Coronary artery (tissue), 2 donors: Measurements from ENCODE around the gene FILIP1L.

Experiments used
- DNase-seq: peaks from one replicate; pipeline ENCODE4 v3.0.0-alpha.2; 2017; ENCODE audit warnings: low spot score
- H3K27ac ChIP-seq, 2 donors: fragments of 200-600 bp; sonication (generic); one replicate each; pipeline ENCODE4 v1.5.1; 2016 to 2019
- H3K4me3 ChIP-seq: fragments of 200-600 bp; sonication (generic); 2 replicates; pipeline ENCODE4 v1.5.1; 2016; ENCODE audit warnings: mild to moderate bottlenecking, moderate library complexity
- TF ChIP-seq, protein P1 (sequence below): fragments of 200-600 bp; sonication (generic); IDR thresholded peaks from one replicate; pipeline ENCODE4 v1.5.1; 2019; ENCODE audit warnings: antibody characterized with exemption

FILIP1L gene

DNA sequence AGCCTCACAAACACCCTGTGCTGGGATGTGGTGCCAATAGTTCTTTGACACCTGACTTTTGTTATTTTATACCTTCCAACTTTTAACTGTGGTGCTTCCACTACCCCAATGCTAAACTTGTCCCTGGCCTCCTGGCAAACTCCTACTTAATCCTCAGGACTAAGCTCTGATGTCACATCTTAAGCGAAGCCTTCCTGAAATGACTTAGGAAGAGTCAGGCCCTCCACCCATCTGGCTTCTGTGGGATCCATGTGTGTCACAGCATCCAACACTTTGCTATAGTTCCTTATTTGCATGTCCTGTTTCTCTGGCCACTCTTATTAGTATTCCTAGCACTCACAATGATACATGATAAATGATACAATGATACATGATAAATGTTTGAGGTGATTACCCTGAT, 133.2 kb downstream of the FILIP1L start:
- Histone ChIP-seq H3K4me3 (no peak overlapping the region), H3K27ac (no peak overlapping the region)
- DNase-seq = no peak
- TF ChIP-seq, protein P1, sequence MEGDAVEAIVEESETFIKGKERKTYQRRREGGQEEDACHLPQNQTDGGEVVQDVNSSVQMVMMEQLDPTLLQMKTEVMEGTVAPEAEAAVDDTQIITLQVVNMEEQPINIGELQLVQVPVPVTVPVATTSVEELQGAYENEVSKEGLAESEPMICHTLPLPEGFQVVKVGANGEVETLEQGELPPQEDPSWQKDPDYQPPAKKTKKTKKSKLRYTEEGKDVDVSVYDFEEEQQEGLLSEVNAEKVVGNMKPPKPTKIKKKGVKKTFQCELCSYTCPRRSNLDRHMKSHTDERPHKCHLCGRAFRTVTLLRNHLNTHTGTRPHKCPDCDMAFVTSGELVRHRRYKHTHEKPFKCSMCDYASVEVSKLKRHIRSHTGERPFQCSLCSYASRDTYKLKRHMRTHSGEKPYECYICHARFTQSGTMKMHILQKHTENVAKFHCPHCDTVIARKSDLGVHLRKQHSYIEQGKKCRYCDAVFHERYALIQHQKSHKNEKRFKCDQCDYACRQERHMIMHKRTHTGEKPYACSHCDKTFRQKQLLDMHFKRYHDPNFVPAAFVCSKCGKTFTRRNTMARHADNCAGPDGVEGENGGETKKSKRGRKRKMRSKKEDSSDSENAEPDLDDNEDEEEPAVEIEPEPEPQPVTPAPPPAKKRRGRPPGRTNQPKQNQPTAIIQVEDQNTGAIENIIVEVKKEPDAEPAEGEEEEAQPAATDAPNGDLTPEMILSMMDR = no peak

DNA sequence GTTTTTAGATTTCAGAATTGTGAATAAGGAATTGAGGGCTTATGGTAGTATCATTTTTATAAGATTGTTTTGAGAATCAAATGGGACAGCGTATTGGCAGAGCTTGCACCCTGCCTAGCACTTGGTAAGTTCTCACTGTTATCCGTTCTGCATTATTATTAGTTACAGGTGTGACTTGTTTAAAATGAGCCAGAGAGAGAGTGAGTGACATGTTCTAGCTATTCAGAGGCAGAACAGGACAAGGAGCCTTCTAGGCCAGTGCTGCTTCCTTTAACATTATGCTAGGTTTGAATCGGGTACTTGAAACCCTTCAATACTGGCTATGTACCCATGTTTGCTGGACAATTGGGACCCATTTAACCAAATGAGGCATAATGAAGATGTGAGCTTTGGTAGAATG, 133.7 kb downstream of the FILIP1L start:
- H3K4me3 ChIP-seq = no peak overlapping the region
- no peak for DNase-seq
- TF ChIP-seq, protein P1 = no peak
- no peak overlapping the region for H3K27ac ChIP-seq

DNA sequence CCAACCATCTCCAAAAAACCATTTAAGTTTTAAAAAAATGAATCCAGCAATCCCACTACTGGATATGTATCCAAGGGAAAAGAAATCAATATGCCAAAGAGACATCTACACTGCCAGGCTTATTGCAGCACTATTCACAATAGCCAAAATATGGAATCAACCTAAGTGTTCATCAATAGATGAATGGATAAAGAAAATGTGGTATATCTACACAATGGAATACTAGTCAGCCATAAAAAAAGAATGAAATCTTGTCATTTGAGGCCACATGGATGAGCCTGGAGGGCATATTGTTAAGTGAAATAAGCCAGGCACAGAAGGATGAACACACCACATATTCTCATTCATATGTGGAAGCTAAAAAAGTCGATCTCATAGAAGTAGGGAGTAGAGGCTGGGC, 136.1 kb downstream of the FILIP1L start:
- DNase-seq = no peak
- no peak overlapping the region for H3K4me3 ChIP-seq
- H3K27ac ChIP-seq = no peak overlapping the region
- TF ChIP-seq, protein P1 = no peak

DNA sequence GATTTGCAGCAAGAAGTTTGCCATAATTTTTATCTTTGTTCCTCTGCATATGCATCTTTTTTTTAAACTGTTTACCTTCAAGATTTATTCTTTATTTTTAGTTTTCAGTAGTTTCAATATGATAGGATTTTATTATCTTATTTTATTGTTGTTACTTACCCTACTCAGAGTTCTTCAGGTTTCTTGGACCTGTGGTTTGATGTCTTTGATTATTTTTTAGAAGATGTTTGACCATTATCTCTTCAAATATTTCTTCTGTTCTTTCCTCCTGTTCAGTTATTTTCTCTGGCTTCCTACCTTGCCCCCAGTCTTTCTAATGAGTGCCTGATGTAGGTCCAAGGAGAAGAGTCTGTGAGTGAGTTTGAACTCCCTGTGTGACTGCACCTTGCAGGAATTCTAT, 137.7 kb downstream of the FILIP1L start:
- Histone ChIP-seq H3K27ac (no peak overlapping the region), H3K4me3 (no peak overlapping the region)
- TF ChIP-seq, protein P1 = no peak
- DNase-seq = no peak

DNA sequence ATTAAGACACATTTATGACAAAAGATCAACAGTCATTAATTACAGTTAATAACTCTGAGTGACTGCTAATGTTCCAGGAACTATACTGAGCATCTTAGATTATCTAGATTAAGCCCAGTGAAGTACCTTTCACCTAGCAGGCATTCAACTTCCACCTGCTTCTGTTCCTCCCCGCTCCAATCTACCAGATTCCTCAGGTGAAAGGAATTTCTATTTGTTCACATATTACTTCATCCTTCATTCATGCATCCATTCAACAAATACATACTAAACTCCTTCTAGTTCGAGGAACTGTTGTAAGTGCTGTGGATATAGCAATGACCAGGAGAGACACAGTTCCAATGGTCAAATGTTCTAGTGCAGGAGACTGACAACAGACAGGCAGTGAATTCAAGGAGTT, 139.3 kb downstream of the FILIP1L start:
- DNase-seq = no peak
- H3K27ac ChIP-seq = no peak overlapping the region
- TF ChIP-seq, protein P1 = no peak
- H3K4me3 ChIP-seq = no peak overlapping the region

DNA sequence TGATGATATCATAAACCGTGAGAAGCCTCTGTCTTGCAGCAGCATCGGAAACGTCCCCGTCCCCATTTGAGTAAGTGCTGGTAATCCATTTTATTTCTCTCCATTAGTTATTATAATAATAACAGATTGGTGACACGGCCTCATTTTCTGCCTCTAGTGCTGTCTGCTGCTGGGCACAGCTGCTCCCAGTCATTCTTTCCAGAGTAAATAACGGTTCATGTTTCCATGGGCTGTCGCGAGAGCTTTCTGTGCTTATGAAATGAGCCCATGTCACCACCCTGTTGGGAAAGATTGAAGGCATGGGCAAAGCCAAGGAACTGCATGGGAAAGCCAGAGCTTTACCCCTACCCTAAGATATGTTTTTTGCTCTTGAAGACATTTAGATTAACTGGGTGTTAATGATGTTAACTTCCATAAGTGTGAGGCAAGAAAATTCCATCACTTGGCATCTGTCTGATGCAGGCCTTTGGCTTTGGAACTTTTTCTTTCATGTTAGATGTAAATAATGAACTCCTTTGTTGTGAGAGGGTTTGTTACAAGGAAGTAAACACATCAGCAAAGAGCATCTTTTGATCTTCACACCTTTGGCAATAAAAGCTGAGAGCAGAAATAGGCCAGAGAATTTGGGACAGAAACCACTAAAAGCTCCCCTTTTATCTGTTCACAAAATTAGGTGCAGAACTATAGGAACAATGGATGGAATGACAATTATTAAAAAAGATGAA, 141.8 kb downstream of the FILIP1L start:
- TF ChIP-seq, protein P1 = no peak
- H3K4me3 ChIP-seq = no peak overlapping the region
- DNase-seq = no peak
- peak overlapping the region in 1 of 2 donors; percentile 38 for H3K27ac ChIP-seq

DNA sequence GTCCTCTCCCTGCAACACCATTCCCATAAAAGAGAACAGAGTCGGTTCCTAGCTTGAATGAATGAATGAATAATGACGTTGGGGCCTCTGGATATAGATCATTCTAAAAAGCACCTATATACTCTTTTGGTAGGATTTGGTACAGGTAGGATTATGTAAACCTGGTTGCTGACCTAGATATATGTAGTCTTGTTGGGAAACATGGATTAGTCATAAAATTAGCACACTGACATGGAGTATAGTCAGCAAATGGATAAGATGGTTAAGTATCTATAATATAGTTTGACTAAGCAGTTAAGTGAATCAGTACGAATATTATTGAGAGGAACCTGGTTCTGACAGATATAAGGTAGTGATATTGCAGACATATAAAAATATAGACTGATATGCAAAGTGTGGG, 142.5 kb downstream of the FILIP1L start:
- DNase-seq = no peak
- H3K4me3 ChIP-seq = no peak overlapping the region
- TF ChIP-seq, protein P1 = no peak
- H3K27ac ChIP-seq = no peak overlapping the region
